Suprapubic skin (tissue), 4 donors: ENCODE measurements around the gene COPS9.

Experiments
- CTCF ChIP-seq, 2 donors: fragments of 200-600 bp in 1 of 2; fragments of 450-650 bp in 1 of 2; sonication (generic) in 1 of 2; IDR thresholded peaks; one replicate each; pipeline ENCODE4 v1.5.1; 2016 to 2019; ENCODE audit warnings: antibody characterized with exemption in 2 of 2, mild to moderate bottlenecking in 1 of 2, moderate library complexity in 1 of 2
- POLR2A ChIP-seq, 2 donors: fragments of 450-650 bp; IDR thresholded peaks; one replicate each; pipeline ENCODE4 v1.6.1; 2017; ENCODE audit warnings: antibody characterized with exemption in 2 of 2, mild to moderate bottlenecking in 2 of 2, moderate library complexity in 2 of 2
- POLR2AphosphoS5 ChIP-seq, 3 donors: sonication (generic); formaldehyde crosslinking; IDR thresholded peaks; one replicate each; pipeline ENCODE4 v1.6.1; 2017; ENCODE audit warnings: antibody characterized with exemption in 3 of 3

DNA sequence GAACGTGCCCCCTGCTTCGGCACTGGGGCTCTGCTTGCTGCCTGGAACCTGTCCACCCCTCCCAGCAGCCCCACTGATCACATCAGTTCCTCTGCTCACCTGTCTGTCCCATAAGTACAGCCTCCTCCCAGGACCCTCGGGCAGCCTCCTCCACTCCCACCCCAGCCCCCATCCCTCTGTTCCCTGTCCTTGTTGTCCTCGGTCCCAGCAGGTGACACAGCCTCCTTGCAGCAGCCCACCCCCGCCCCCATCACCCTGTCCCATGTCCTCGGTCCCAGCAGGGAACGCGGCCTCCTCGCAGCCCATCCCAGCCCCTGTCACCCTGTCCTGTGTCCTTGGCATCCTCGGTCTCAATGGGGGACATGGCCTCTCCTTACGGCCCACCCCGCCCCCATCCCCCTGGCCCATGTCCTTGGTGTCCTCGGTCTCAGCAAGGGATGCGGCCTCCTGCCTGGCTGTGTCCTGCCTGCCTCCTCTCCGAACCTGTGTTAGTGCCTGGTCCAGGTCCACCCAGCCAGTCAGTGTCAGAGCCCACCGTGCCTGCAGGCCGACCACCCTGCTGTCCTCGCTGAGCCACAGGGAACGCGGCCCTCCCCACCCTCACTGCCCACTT, 8.7 kb upstream of the COPS9 start:
- no peak for TF ChIP-seq CTCF (IDR thresholded peaks at IDR 0.05)
- TF ChIP-seq POLR2A (IDR thresholded peaks at IDR 0.05) = no peak
- no peak for TF ChIP-seq POLR2AphosphoS5 (IDR thresholded peaks at IDR 0.05)
